Tibial artery (tissue), 4 donors: ENCODE measurements around the gene OSBPL3.

Experiments used
- DNase-seq, 2 donors: peaks; one replicate each; pipeline ENCODE4 v3.0.0-alpha.2; 2019
- H3K27ac ChIP-seq, 2 donors: fragments of 200-600 bp; sonication (generic) in 1 of 2; 1 replicate in 1 of 2; 2 replicates in 1 of 2; pipeline ENCODE4 v1.5.1; 2018 to 2019; ENCODE audit warnings: mild to moderate bottlenecking in 1 of 2
- H3K27me3 ChIP-seq, 2 donors: fragments of 200-600 bp; sonication (generic) in 1 of 2; one replicate each; pipeline versions ENCODE4 v1.5.1 to v1.6.0; 2016 to 2019
- H3K36me3 ChIP-seq, 3 donors: fragments of 200-600 bp; sonication (generic) in 2 of 3; one replicate each; pipeline ENCODE4 v1.5.1; 2016 to 2019; ENCODE audit warnings: mild to moderate bottlenecking in 2 of 3
- H3K4me1 ChIP-seq, 4 donors: fragments of 200-600 bp; sonication (generic) in 2 of 4; 1 replicate in 3 of 4; 2 replicates in 1 of 4; pipeline ENCODE4 v1.5.1; 2016 to 2019
- H3K4me3 ChIP-seq, 2 donors: fragments of 200-600 bp; sonication (generic) in 1 of 2; 1 replicate in 1 of 2; 2 replicates in 1 of 2; pipeline ENCODE4 v1.5.1; 2018 to 2019; ENCODE audit warnings: mild to moderate bottlenecking in 2 of 2
- H3K9me3 ChIP-seq, 3 donors: fragments of 200-600 bp; sonication (generic) in 1 of 3; one replicate each; pipeline ENCODE4 v1.5.1; 2016 to 2019
- CTCF ChIP-seq, 2 experiments: fragments of 200-600 bp in 1 of 2; fragments of 450-650 bp in 1 of 2; IDR thresholded peaks; one replicate each; pipeline ENCODE4 v1.5.1; 2017 to 2019; ENCODE audit warnings: antibody characterized with exemption in 2 of 2, mild to moderate bottlenecking in 1 of 2, moderate library complexity in 1 of 2
- intact Hi-C: fragments of 100-400 bp; cut with DNase I; formaldehyde crosslinking; loops from one replicate; pipeline ENCODE4 v1.15.0; 2023; ENCODE audit warnings: low total_unique reads

Gene OSBPL3

GRCh38 chr7:24917510-24918239 lies 62.3 kb downstream of the OSBPL3 start:
- intact Hi-C loops, result no loop called here
- Histone ChIP-seq H3K4me3 (no peak overlapping the region), H3K4me1 (no peaks in the 10 kb centered on the region), H3K9me3 (no peaks in the 10 kb centered on the region), H3K36me3 (no peaks in the 10 kb centered on the region), H3K27ac (no peak overlapping the region), H3K27me3 (no peaks in the 10 kb centered on the region)
- DNase-seq, result no peak
- no peak for TF ChIP-seq CTCF (IDR thresholded peaks at IDR 0.05)

DNA sequence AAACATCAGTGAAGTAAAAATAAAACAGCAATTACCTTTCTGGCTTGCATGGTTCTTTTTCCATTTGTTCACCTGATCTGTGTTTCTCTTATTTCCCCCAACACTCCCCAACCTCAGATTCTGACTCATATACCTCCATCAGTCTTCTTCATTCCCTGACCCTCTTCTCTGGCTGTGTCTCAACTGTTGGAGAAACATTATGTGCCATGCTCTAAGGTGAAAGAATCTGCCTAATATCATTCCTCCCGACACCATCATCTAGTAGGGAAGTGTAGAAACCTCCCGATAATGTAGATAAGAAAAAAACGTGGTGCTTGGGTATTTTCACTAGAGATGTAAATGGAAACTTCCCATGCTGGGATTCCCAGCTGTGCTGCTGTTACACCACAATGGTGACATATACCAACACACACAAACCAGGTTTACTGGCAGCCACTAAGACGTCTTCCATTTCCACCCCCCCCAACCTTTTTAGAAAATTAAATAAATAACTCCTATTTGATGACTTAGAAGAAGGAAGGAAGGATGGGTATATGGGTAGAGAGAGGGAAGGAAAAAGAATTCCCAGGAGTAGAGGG lies 63.4 kb downstream of the OSBPL3 start:
- TF ChIP-seq CTCF (IDR thresholded peaks at IDR 0.05), result no peak
- no peaks in the 10 kb centered on the region for H3K9me3 ChIP-seq
- intact Hi-C loops, result no loop called here
- no peak overlapping the region for H3K27ac ChIP-seq
- H3K4me3 ChIP-seq, result no peak overlapping the region
- no peaks in the 10 kb centered on the region for H3K27me3 ChIP-seq
- no peaks in the 10 kb centered on the region for H3K36me3 ChIP-seq
- no peaks in the 10 kb centered on the region for H3K4me1 ChIP-seq
- DNase-seq, result no peak

DNA sequence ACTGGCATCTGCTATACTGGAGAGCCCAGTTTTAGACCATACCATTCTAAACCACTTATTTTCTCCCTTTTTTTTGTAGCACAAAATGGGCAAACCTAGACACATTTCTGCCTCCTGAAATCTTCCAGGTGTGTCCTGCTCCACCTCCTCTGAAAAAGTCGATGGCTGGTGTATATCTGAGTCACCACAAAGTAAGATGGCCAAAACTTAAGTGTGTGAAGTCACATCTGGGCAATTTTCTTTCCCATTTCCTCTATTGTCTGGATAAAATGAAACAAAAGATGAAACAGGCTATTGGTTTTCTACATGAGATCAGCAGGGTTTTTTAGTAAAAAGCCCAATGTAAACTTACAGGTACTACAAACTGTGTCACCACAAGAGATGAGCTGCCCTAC lies 65.5 kb downstream of the OSBPL3 start:
- no peaks in the 10 kb centered on the region for H3K36me3 ChIP-seq
- TF ChIP-seq CTCF (IDR thresholded peaks at IDR 0.05), result no peak
- no peak overlapping the region for H3K4me3 ChIP-seq
- no peak for DNase-seq
- intact Hi-C loops, result no loop called here
- H3K27ac ChIP-seq, result no peak overlapping the region
- no peaks in the 10 kb centered on the region for H3K27me3 ChIP-seq
- H3K4me1 ChIP-seq, result no peaks in the 10 kb centered on the region
- H3K9me3 ChIP-seq, result no peaks in the 10 kb centered on the region

GRCh38 chr7:24913801-24914464 lies 66.0 kb downstream of the OSBPL3 start:
- H3K4me1 ChIP-seq, result no peaks in the 10 kb centered on the region
- no peak for TF ChIP-seq CTCF (IDR thresholded peaks at IDR 0.05)
- intact Hi-C loops, result no loop called here
- H3K36me3 ChIP-seq, result no peaks in the 10 kb centered on the region
- H3K27me3 ChIP-seq, result no peaks in the 10 kb centered on the region
- no peak overlapping the region for H3K27ac ChIP-seq
- H3K9me3 ChIP-seq, result no peaks in the 10 kb centered on the region
- no peak for DNase-seq
- H3K4me3 ChIP-seq, result no peak overlapping the region

DNA sequence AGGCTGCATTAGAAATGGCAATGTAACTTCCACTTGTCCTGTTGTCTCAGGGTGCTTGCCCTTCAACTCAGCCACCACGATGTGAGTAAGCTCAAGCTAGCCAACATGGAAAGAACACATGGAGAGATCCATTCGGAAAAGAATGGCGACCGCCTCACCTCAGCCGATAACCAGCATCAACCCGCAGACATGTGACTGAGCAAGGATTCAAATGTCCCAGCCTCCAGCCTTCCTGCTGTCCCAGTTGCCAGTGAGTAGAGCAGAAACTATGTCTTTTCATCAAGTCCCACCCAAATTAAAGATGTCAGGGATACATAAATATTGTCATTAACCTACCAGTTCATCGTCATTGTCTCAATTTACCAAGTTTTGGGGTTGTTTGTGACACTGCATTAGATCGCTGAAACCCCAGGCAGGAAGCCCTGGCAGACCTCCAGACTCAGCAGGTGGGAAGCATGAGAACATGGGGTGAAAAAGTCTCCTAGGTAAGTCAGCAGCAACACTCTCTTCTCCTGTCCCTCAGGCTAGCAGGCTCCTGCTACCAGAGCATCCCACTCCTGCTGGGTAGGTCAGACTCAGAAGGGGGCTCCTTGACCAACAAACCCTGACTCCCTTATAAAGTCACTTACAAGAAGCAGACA lies 67.0 kb downstream of the OSBPL3 start:
- intact Hi-C loops, result no loop called here
- Histone ChIP-seq H3K4me1 (no peaks in the 10 kb centered on the region), H3K9me3 (no peaks in the 10 kb centered on the region), H3K27ac (no peak overlapping the region), H3K27me3 (no peaks in the 10 kb centered on the region), H3K4me3 (no peak overlapping the region), H3K36me3 (no peaks in the 10 kb centered on the region)
- no peak for TF ChIP-seq CTCF (IDR thresholded peaks at IDR 0.05)
- DNase-seq, result no peak
